KOPT-K1 (cell line): ENCODE measurements around the gene TRAK1.
A peak's percentile ranks its signal among the peaks of the same experiment; 100 is the strongest.

ENCODE experiments used
- H3K27ac ChIP-seq: fragments of 200-600 bp; sonication (generic); 2 replicates; pipeline ENCODE4 v1.5.1; 2016; ENCODE audit warnings: antibody characterized with exemption, mild to moderate bottlenecking, low read depth, low read length; ENCODE audit not compliant: poor library complexity, severe bottlenecking
- H3K36me3 ChIP-seq: fragments of 200-600 bp; sonication (generic); 2 replicates; pipeline ENCODE4 v1.5.1; 2017; ENCODE audit warnings: antibody characterized with exemption, mild to moderate bottlenecking, low read length, moderate library complexity; ENCODE audit not compliant: insufficient read depth
- H3K9me3 ChIP-seq: fragments of 200-600 bp; sonication (generic); 2 replicates; pipeline ENCODE4 v1.5.1; 2017; ENCODE audit warnings: antibody characterized with exemption, low read length, mild to moderate bottlenecking; ENCODE audit not compliant: insufficient read depth, poor library complexity, severe bottlenecking

Gene TRAK1

GRCh38 chr3:42143440-42143839, 52.3 kb downstream of the TRAK1 start:
- Histone ChIP-seq H3K36me3 (no peaks in the 10 kb centered on the region), H3K27ac (no peak overlapping the region), H3K9me3 (no peaks in the 10 kb centered on the region)

GRCh38 chr3:42144209-42144608, 53.1 kb downstream of the TRAK1 start:
- Histone ChIP-seq H3K27ac (no peak overlapping the region), H3K9me3 (no peaks in the 10 kb centered on the region), H3K36me3 (no peaks in the 10 kb centered on the region)

DNA sequence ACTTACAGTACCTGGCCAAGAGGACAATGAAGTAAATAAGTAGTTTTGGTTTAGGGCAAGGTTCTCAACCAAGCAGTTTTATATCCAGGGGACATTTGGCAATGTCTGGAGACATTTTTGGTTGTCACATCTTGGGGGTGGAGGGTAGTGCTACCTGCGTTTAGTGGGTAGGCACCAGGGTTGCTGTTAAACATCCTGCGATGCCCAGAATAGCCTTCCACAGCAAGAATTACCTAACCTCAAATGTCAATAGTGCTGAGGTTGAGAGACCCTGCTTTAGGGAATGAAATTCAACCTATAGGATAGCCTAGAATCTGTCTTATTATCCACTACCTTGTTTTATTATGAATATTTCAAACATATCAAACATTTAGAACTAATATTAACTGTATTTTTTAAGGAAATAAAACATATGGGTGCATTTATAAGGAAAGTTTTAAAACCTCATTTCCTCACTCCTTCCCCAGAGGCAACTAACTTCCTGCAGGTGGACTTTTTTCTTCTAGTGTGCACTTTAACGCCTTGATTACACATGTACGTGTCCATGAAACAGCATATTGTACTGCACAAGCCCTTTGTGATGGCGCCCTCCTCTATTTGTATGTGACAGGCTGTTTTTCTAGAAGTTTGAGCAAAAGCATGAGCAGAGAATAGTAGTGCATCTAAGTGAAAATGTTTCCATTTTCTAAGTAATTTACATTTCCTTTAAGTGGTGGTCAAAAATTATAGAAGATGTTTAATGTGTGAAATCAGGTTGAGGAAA, 57.1 kb downstream of the TRAK1 start:
- Histone ChIP-seq H3K9me3 (no peaks in the 10 kb centered on the region), H3K27ac (no peak overlapping the region), H3K36me3 (no peaks in the 10 kb centered on the region)

DNA sequence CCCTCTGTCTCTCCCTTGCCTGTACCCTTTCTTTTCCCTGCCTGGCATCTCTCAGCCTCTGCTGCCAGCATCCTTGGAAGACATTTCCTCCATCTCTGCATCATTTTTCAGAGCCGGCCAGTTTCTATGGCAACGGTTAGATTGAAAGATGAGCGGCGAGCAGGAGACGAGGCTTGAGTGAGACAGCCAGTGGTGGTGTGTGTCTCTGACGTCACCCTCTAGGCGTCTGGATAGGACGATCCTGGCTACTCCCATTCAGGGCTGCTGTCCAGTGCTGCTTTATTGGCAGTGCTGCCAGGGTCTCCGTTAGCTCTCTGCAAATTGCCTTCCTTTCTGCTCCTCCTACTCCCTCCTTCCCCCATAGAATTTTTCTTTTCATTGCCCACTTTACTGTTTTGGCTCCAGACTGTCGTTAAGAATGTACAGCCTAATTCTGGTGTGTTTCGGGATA, 57.9 kb downstream of the TRAK1 start:
- Histone ChIP-seq H3K27ac (no peak overlapping the region), H3K9me3 (no peaks in the 10 kb centered on the region), H3K36me3 (no peaks in the 10 kb centered on the region)

DNA sequence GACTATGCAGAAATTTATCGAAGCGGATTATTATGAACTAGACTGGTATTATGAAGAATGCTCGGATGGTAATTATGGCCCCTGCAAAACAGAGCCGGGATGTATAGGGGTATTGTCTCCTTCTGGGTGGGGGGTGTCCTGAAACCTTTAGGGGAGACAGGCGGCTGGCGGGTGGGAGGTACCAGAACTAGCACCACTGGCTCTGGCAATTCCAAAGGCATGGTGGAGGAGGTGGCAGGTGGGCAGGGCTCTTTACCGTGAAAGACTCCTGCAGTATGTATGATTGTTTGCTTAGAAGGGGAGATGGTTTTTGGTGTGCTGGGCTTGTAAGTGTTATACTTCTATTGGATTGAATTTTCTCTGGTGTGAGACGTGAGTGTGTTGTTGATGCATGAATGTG, 58.4 kb downstream of the TRAK1 start:
- no peak overlapping the region for H3K27ac ChIP-seq
- H3K36me3 ChIP-seq = no peaks in the 10 kb centered on the region

GRCh38 chr3:42149975-42150374, 58.8 kb downstream of the TRAK1 start:
- no peaks in the 10 kb centered on the region for H3K9me3 ChIP-seq
- no peak overlapping the region for H3K27ac ChIP-seq

More for the DNA sequence above, 58.4 kb downstream of the TRAK1 start:
- H3K9me3 ChIP-seq = no peaks in the 10 kb centered on the region

DNA sequence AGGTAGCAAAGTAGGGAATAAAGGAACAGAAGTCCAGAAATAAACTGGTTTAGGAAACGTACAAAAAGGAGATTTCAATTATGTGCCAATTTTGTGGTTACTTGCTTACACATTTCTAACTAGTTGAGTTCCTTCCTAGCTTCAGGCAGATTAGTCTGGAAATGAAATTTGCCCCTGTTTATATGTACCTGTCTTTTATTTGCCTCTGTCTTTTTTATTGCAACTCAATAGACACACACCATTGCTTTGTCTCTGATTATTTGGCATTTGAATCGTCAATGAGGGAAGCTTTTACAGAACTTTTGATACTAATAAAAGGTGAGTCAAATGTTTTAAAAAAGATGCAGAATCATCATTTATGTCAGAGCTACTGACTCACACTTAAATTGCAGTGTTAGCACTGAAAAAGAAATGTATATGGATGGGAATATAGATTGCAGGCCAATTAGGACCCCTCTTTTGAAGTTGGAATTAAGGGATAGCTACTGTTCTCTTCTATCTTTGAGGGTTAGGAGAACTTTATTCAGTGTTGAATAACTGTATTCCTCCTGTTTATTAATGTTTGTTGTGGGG, 60.5 kb downstream of the TRAK1 start:
- Histone ChIP-seq H3K9me3 (no peaks in the 10 kb centered on the region), H3K27ac (no peak overlapping the region), H3K36me3 (no peaks in the 10 kb centered on the region)

More at GRCh38 chr3:42149975-42150374, 58.8 kb downstream of the TRAK1 start:
- no peaks in the 10 kb centered on the region for H3K36me3 ChIP-seq

- H3K27ac ChIP-seq = no peak overlapping the region
- no peaks in the 10 kb centered on the region for H3K9me3 ChIP-seq
- no peaks in the 10 kb centered on the region for H3K36me3 ChIP-seq
These were observed 61.0 kb downstream of the TRAK1 start for GRCh38 chr3:42152193-42152592.

DNA sequence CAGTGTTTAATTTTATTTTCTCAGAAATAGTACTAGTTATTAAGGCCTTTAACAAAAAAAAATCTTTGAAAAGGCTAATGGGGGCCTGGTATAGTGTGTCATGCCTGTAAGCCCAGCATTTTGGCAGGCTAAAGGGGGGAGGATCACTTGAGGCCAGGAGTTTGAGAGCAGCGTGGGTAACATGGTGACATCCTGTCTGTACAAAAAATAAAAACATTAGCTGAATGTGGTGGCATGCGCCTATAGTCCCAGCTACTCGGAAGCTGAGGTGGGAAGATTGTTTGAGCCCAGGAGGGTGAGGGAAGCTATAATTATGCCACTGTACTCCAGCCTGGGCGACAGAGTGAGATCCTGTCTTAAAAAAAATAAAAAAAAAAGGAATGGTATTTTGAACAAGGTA, 61.9 kb downstream of the TRAK1 start:
- Histone ChIP-seq H3K27ac (no peak overlapping the region), H3K9me3 (no peaks in the 10 kb centered on the region), H3K36me3 (no peaks in the 10 kb centered on the region)

DNA sequence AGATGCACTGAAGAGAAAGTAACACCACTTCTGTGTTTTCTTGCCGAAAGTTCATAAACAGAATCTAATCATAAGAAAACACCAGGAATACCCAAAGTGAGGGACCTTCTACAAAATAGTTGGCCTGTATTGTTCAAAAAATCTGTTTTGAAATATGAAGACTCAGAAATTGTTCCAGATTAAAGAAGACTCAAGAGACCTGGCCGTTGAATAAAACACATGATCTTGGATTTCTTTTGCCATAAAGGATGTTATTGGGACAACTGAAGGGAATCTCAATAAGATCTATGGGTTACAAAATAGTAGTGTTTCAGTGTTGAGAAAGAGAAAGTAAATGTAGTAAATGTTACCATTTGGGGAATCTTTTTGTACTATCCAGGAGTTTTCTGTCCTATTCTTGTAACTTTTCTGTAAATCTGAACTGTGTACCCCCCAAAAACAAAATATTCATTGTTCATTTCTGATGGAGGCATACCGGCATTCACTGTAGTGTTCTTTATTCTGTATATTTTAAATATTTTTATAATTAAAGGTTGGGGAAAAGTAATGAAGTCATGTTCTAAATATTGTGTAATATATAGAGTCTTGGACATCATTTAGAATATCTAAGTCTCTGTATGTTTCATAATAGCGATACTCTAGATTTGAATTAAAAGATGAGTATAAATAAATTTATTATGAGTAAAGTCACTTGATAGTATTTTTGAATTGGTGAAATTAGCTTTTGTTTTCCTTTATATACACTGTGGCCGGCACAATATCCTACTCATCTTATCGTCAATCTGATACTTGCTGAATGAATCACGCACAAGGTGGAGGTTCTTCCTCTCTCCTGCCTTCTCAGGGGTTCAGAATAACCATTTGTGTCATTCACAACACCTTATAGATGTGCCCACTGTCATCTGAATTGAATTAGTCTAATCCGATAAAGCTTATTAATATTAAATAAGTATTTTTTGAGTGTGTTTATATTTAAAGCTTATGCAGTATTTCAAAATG, 66.7 kb downstream of the TRAK1 start:
- H3K9me3 ChIP-seq = no peaks in the 10 kb centered on the region
- no peak overlapping the region for H3K27ac ChIP-seq
- no peaks in the 10 kb centered on the region for H3K36me3 ChIP-seq

- H3K27ac ChIP-seq = no peak overlapping the region
- no peaks in the 10 kb centered on the region for H3K9me3 ChIP-seq
These were observed 68.0 kb downstream of the TRAK1 start for GRCh38 chr3:42159147-42159546.

DNA sequence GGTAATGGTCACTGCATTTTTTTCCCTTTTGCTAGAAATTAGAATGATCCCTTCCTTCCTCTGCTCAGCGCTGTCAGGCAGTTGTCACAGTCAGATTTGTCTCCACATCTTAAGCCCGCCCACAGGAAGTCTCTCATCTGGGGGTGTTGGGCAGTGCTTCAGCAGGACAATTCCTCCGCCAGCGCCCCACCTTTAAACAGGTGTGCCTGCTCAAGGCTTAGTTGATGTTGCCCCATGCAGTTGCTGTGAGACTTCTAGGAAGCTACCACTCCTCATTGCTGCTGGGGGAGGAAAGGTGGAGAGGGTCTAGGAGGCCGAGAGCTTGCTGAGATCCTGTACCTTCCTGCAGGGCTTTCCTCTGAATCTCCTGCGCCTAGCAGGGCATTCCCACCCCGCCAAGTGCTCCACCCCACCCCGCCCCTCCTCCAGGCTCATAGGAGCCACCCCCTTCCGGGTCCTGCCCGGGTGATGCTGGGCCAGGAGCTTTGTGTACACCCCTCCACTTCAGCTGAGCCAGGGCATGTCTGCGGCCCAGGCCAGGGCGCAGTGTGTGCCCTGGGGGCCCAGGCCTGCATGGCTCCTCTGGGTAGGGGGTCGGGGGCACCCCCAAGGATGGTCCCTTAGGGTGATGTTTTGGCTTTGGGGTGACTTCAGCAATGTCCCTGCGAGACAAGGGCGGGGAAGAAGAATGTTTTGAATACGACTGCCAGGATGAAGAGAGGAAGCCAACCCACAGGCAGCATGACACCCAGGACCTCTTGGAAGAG, 68.7 kb downstream of the TRAK1 start:
- Histone ChIP-seq H3K27ac (peak overlapping the region; percentile 28), H3K9me3 (no peaks in the 10 kb centered on the region), H3K36me3 (no peaks in the 10 kb centered on the region)

More at GRCh38 chr3:42159147-42159546, 68.0 kb downstream of the TRAK1 start:
- no peaks in the 10 kb centered on the region for H3K36me3 ChIP-seq

GRCh38 chr3:42161050-42161935, 70.1 kb downstream of the TRAK1 start:
- no peaks in the 10 kb centered on the region for H3K36me3 ChIP-seq
- no peak overlapping the region for H3K27ac ChIP-seq
- no peaks in the 10 kb centered on the region for H3K9me3 ChIP-seq

- no peak overlapping the region for H3K27ac ChIP-seq
- H3K9me3 ChIP-seq = no peaks in the 10 kb centered on the region
- no peaks in the 10 kb centered on the region for H3K36me3 ChIP-seq
These were observed 71.3 kb downstream of the TRAK1 start for GRCh38 chr3:42162462-42162861.
